SK-N-SH treated with all-trans-retinoic acid at 6 μM for 48 hours (cell line): ENCODE measurements around the gene RBBP6.

Experiments
- ATAC-seq: fragments of 200-7000 bp; cut with Tn5 transposase; 3 replicates; pipeline ENCODE4 v1.9.1; 2020; ENCODE audit warnings: mild to moderate bottlenecking, moderate library complexity
- CREB5 ChIP-seq: fragments of 250-450 bp; sonication (Bioruptor Pico); IDR thresholded peaks from 2 replicates; pipeline ENCODE4 v1.5.1; 2020; ENCODE audit warnings: low read depth, mild to moderate bottlenecking, moderate library complexity
- CSDC2 ChIP-seq: fragments of 250-450 bp; sonication (Bioruptor Pico); IDR thresholded peaks from 2 replicates; pipeline ENCODE4 v1.5.0; 2020; ENCODE audit warnings: mild to moderate bottlenecking, moderate library complexity
- CSRNP3 ChIP-seq: fragments of 250-450 bp; sonication (Bioruptor Pico); IDR thresholded peaks from 2 replicates; pipeline ENCODE4 v1.5.1; 2021; ENCODE audit warnings: mild to moderate bottlenecking, moderate library complexity
- ISL1 ChIP-seq: fragments of 250-450 bp; sonication (Bioruptor Pico); IDR thresholded peaks from 2 replicates; pipeline ENCODE4 v2.1.2; 2022; ENCODE audit warnings: mild to moderate bottlenecking, moderate library complexity
- OSR1 ChIP-seq: fragments of 250-450 bp; sonication (Bioruptor Pico); IDR thresholded peaks from 2 replicates; pipeline ENCODE4 v1.8.0; 2022; ENCODE audit warnings: moderate library complexity, mild to moderate bottlenecking, inconsistent platforms
- PPARA ChIP-seq: fragments of 250-450 bp; sonication (Bioruptor Pico); IDR thresholded peaks from 2 replicates; pipeline ENCODE4 v1.5.0; 2020; ENCODE audit warnings: mild to moderate bottlenecking, borderline replicate concordance
- RARB ChIP-seq: fragments of 250-450 bp; sonication (Bioruptor Pico); IDR thresholded peaks from 2 replicates; pipeline ENCODE4 v1.8.0; 2021; ENCODE audit warnings: mild to moderate bottlenecking, moderate library complexity
- TCF4 ChIP-seq: fragments of 250-450 bp; sonication (Bioruptor Pico); IDR thresholded peaks from 2 replicates; pipeline ENCODE4 v1.8.0; 2021; ENCODE audit warnings: mild to moderate bottlenecking, moderate library complexity, borderline replicate concordance
- TOX ChIP-seq: fragments of 250-450 bp; sonication (Bioruptor Pico); IDR thresholded peaks from 2 replicates; pipeline ENCODE4 v1.8.0; 2021; ENCODE audit warnings: mild to moderate bottlenecking, moderate library complexity, borderline replicate concordance
- TSHZ2 ChIP-seq: fragments of 250-450 bp; sonication (Bioruptor Pico); IDR thresholded peaks from 2 replicates; pipeline ENCODE4 v1.5.0; 2020; ENCODE audit warnings: mild to moderate bottlenecking, moderate library complexity
- ZNF70 ChIP-seq: fragments of 450-650 bp; formaldehyde crosslinking; IDR thresholded peaks from 2 replicates; pipeline ENCODE4 v1.5.0; 2020; ENCODE audit warnings: mild to moderate bottlenecking, moderate library complexity

RBBP6 gene

GRCh38 chr16:24617502-24617901 is 78.1 kb downstream of the RBBP6 start:
- ATAC-seq, result no peak
- TF ChIP-seq OSR1, result no peak
- no peak for TF ChIP-seq TCF4
- TF ChIP-seq ISL1 (CRISPR knock-in tag), result no peak
- no peak for TF ChIP-seq TSHZ2 (CRISPR knock-in tag)
- TF ChIP-seq TOX (CRISPR knock-in tag), result no peak
- no peak for TF ChIP-seq ZNF70 (CRISPR knock-in tag)
- no peak for TF ChIP-seq CREB5 (CRISPR knock-in tag)
- TF ChIP-seq CSDC2 (CRISPR knock-in tag), result no peak
- no peak for TF ChIP-seq CSRNP3 (CRISPR knock-in tag)
- no peak for TF ChIP-seq PPARA
- no peak for TF ChIP-seq RARB (CRISPR knock-in tag)
- TF ChIP-seq, all 23 proteins: peak for 0
